NCI-H1417 treated with DMSO at 0.1 percent for 48 hours (cell line): ENCODE data around the gene CHDH.

Experiments used
- DNase-seq: peaks from one replicate; lab custom pipeline; 2025; lab: John Stamatoyannopoulos, UW

Gene CHDH

GRCh38 chr3:53823956-53824657, 22.1 kb downstream of the CHDH start:
- DNase-seq, result no peak

DNA sequence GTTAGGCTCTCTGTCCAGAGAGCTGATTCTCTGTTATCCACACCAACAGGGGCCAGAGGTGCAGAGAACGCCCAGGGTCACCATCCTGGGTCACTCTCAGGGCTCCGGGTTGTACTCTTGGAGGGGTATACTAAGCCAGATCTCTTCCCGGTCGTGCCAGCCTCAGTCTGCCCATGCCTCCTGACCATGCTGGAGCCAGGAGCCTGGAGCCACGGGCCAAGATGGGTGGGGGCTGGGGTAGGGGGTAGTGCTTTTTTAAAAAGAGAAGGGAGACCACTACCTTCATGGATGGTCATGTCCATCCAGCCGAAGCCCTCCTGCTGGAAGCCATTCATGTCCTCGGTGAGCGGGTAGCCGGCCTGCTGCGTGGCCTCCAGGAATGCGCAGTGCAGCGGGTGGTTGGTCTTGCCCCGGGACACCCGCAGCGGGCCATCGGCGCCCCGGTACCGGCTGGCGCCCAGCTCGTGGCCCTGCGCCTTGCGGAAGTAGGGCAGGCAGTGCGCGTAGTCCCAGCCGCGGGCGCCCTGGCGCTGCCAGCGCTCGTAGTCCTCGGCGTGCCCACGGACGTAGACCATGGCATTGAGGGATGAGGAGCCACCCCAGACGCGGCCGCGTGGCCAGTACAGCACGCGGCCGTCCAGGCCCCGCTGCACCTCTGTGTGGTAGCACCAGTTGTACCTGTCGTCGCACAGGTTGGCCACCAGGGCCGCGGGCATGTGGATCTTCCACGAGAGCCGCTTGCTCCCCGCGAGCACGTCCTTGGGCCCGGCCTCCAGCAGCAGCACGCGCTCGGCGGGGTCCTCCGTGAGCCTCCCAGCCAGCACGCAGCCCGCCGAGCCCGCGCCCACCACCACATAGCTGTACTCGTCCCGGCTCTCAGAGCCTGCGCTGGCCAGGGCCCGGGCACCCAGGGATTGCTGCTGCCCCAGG, 22.9 kb downstream of the CHDH start:
- DNase-seq, result no peak

GRCh38 chr3:53822331-53822741, 23.9 kb downstream of the CHDH start:
- DNase-seq, result no peak

- DNase-seq, result no peak
These were observed 24.5 kb downstream of the CHDH start for GRCh38 chr3:53821631-53822121.

DNA sequence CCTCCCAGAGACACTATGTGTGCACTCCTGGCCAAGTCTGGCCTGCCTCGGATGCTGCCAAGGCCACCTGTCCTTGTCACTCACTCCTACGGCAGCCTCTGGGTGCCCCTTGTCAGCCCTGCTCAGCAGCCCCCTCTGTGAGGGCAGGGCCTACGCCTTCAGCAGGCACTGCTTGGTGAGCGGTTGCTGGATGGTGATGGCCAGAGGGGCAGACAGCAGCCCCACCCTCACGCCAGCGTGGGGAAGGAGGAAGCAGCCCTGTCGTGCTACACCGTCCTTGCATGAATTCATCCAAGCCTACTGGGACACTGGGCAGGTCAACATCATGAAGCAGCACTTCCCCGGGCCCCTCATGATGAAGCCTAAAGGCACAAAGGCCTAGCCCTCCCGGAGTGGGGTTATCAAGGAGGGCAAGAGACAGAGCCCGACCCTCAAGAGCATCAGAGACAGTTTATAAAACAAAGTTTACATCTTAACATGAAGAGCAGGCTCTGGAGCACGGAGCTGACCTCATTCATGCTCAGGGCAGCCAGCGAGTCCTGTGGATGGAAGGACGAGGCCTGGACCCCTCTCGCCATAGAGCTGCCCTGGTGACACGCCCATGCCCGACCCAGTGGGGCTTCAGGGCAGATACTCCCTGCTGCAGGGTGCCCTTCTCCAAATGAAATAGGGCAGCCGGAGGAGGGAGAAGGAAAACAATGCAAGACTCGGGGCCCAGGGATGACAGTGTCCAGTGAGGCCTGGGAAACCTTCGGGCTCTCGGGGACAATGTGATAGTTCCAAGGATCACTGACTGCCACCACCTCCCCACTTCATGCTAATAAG, 25.3 kb downstream of the CHDH start:
- no peak for DNase-seq

DNA sequence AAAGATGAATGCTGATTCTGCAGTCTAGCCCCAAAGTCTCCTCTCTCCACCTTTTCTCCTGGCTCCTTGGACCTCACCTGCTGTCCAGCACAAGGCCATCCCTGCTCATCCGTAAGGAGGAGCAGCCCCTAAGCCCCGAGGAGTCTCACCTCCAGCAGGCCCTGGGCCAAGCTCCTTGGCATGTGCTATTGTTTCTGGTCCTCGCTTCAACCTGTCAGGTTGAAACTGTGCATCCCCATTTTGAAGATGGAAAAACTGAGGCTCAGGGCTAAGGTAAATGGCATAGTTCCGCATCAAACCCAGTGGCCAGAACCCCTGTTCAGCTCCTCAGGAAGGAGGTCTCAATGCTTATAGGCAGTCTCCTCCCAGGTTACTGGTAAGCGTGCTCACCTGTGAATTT, 26.1 kb downstream of the CHDH start:
- no peak for DNase-seq

DNA sequence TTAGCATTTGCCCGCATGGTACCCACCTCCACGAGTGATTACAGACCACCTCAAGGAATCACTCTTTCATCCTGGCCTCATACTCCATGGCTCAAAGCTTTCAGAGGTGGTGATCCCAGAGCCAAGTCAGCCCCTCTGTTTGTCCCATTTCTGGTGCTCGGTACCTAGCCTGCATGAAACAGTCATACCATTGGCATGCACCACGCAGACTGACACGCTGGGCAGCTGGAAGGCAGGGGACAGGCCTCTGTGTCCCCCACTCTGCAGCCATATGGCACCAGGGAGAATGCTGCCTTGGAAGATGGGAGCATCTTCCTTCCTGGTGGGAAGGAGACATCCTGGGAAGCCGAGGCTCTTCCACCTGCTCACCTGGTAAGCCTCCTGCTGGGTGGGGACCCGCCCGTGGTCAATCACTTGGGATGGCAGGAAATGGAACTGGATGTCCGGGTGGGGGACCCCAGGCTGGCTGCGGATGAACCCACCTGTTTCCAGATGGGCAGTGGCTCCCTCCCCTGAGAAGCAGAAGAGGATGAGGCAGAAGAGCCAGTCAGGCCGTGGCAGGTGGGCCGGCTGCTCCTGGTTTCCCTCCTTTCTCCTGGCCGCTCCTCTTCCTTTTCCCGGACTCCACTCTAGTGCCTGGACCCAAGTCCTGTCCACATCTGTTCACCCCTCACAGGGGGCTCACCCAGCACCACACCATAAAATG, 26.9 kb downstream of the CHDH start:
- no peak for DNase-seq

- no peak for DNase-seq
These were observed 27.7 kb downstream of the CHDH start for GRCh38 chr3:53818221-53819162.

DNA sequence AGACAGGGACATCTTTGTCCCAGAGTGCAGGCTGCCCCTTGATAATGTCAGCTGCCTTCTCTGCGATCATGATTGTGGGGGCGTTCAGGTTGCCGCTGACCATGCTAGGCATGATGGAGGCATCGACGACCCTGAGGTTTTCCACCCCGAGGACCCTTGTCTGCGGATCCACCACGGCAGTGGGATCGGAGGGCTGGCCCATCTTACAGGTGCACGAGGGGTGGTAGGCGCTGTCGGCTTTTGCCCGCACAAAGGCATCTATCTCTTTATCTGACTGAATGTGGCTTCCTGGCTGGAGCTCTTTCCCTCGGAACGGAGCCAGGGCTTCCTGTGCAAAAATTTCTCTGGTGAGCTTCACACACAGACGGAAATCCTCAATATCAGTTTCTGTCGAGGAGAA, 28.4 kb downstream of the CHDH start:
- DNase-seq, result no peak

GRCh38 chr3:53817211-53817610, 29.0 kb downstream of the CHDH start:
- DNase-seq, result no peak

- no peak for DNase-seq
These were observed 29.8 kb downstream of the CHDH start for GRCh38 chr3:53816425-53816824.

DNA sequence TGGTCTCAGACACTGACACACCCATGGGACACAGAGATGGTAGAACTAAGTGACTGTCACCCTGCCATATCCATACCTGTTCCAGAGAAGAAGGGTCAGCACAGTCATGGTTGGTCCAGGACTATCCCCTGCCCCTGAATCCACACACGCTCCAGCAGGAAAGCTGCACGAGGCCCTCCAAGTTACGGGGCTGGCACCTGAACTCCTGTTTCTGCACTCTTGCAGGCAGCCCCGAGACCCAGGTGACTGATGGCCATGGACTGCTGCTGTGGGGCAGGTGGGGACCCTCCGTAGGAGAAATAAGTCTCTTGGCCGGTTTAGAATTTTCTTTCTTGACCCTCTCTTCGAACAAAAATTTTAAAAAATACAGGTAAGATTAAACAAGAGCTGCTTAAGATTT, 30.6 kb downstream of the CHDH start:
- no peak for DNase-seq

- DNase-seq, result no peak
These were observed 31.2 kb downstream of the CHDH start for GRCh38 chr3:53815067-53815466.

DNA sequence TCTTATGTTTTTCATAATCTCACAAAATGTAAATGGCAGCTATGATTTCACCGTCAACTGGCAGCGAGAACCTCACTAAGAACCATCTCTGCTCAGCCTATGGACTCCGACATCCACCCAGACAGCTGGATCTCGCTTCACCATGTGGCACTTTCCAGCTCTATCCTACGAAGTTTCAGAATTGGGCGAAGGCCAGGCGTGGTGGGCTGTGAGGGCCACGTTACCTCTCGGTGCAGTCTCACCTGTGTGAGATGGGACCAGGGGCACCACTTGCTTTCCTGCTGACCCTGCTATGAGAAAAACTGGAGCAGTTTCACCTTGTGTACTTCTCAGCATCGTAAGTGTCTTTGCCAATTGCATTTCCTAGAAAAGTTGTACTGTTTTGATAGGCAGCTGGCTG, 32.3 kb downstream of the CHDH start:
- DNase-seq, result no peak

DNA sequence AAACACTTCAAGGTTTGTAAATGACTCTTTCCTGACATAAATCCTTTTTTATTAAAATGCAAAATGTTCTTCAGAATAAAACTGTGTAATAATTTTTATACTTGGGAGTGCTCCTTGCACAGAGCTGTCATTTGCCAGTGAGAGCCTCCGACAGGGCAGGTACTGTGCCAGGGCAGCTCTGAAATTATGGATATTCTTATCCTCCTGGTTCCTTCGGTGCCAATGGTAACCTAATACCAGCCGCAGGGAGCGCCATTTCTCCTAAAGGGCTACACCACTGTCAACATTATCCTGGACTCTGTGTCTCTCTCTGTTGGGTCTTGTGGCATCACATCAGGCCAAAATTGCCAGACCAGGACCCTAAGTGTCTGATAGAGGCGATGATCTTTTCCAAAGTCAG, 33.0 kb downstream of the CHDH start:
- DNase-seq, result no peak

DNA sequence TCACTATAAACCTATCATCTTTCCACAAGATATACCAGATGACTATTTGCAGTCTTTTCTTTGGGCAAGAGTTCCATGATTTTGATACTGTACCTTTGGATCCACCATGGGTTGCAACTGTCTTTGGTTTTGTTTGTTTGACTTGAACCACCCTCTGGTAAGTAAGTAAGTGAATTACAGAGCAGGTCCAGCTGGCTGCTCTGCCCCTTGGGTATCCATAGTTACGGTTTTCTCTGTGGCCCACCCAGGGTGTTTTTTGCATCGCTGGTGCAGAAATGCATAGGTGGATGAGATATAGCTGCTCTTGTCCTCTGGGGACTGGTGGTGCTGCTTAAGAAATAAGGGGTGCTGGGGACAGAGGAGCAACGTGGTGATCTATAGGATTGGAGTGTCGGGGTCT, 33.8 kb downstream of the CHDH start:
- DNase-seq, result no peak

DNA sequence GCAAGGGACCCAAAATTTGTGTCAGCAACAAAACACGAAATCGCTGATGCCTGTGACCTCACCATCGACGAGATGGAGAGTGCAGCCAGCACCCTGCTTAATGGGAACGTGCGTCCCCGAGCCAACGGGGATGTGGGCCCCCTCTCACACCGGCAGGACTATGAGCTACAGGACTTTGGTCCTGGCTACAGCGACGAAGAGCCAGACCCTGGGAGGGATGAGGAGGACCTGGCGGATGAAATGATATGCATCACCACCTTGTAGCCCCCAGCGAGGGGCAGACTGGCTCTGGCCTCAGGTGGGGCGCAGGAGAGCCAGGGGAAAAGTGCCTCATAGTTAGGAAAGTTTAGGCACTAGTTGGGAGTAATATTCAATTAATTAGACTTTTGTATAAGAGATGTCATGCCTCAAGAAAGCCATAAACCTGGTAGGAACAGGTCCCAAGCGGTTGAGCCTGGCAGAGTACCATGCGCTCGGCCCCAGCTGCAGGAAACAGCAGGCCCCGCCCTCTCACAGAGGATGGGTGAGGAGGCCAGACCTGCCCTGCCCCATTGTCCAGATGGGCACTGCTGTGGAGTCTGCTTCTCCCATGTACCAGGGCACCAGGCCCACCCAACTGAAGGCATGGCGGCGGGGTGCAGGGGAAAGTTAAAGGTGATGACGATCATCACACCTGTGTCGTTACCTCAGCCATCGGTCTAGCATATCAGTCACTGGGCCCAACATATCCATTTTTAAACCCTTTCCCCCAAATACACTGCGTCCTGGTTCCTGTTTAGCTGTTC, 34.9 kb downstream of the CHDH start:
- no peak for DNase-seq

- no peak for DNase-seq
These were observed 36.3 kb downstream of the CHDH start for GRCh38 chr3:53809764-53810400.

GRCh38 chr3:53809267-53809666, 37.0 kb downstream of the CHDH start:
- DNase-seq, result no peak
